MM.1S (cell line): ENCODE measurements around the gene FANCC.

Experiments
- CTCF ChIP-seq: fragments of 300-600 bp; sonication (generic); IDR thresholded peaks from 2 replicates; pipeline ENCODE4 v1.5.1; 2016; ENCODE audit warnings: antibody characterized with exemption, low read length, mixed read lengths
- EZH2 ChIP-seq: fragments of 300-600 bp; sonication (generic); optimal IDR thresholded peaks from 2 replicates; pipeline ENCODE3; 2017; ENCODE audit warnings: low read depth, mild to moderate bottlenecking, antibody characterized with exemption, low read length, mixed read lengths

DNA sequence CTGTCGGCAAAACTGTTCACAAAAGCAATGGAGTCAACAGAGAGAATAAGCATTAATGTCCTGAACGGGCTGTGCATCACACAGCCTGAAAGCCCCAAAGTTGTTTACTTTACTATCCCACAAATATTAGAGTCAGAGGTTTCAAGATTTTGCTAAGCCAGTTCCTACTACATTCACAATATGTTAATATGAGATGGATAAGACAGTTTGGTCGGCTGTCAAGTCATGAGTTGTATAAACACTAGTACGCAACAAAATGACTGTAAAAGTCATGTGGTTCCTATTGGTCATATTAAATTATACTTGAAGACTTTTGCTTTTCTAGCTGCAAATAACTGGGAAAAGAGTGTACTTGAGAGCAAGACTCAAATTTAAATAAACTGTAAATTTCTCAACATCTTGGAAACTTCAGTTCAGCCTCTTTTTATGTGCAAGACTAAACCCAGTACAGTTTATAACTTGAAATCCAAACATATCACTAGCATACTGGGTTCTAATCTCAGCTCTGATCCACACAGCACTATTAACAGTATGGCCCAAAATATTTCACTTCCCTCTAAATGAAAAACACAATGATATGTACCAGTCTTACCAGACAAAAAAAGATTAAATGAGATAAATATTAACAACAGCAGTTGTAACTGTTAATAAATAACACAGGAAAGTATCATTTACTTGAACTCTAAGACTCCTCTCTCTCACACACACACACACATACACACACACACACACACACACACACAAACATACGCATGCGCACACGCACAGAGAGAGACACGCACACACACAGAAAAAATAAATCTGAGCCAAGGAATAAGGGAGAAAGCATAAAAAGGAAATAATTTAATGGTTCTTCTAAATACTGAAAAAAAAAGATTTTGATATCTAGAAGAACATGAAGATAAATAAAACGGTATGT, 33.1 kb downstream of the FANCC start:
- TF ChIP-seq CTCF (no peak), EZH2 (no peak)
